Retinal pigment epithelial cell (primary cell): Measurements from ENCODE around the gene THRB.

ENCODE experiments used
- DNase-seq: peaks from one replicate; pipeline ENCODE4 v3.0.0-alpha.2; 2010; ENCODE audit warnings: low read depth
- H3K4me3 ChIP-seq: 2 replicates; pipeline ENCODE4 v1.5.1; 2011; ENCODE audit warnings: mild to moderate bottlenecking, low read length, control low read depth, moderate library complexity
- CTCF ChIP-seq: conservative IDR thresholded peaks from 2 replicates; pipeline ENCODE4 v1.5.1; 2011; ENCODE audit warnings: low read depth, low read length, control low read depth, inconsistent platforms

The THRB gene

GRCh38 chr3:24138876-24139256 lies 355.8 kb downstream of the THRB start:
- DNase-seq: no peak
- TF ChIP-seq CTCF: no peak
- H3K4me3 ChIP-seq: no peak overlapping the region

- DNase-seq: no peak
- TF ChIP-seq CTCF: no peak
Measured at GRCh38 chr3:24137958-24138875, 356.4 kb downstream of the THRB start.

GRCh38 chr3:24137334-24137733 lies 357.3 kb downstream of the THRB start:
- TF ChIP-seq CTCF: no peak
- no peak overlapping the region for H3K4me3 ChIP-seq
- DNase-seq: no peak

More at GRCh38 chr3:24137958-24138875, 356.4 kb downstream of the THRB start:
- H3K4me3 ChIP-seq: no peak overlapping the region

- H3K4me3 ChIP-seq: no peak overlapping the region
- TF ChIP-seq CTCF: no peak
- no peak for DNase-seq
Measured at GRCh38 chr3:24136624-24137310, 357.9 kb downstream of the THRB start.

- H3K4me3 ChIP-seq: no peak overlapping the region
- no peak for DNase-seq
- no peak for TF ChIP-seq CTCF
Measured at GRCh38 chr3:24135280-24135679, 359.4 kb downstream of the THRB start.

- no peak for TF ChIP-seq CTCF
- no peak for DNase-seq
- H3K4me3 ChIP-seq: no peak overlapping the region
Measured at GRCh38 chr3:24133942-24134341, 360.7 kb downstream of the THRB start.
